Stimulated activated CD4-positive, alpha-beta T cell treated with anti-CD3 and anti-CD28 coated beads, Interleukin-2, amount 100 ng/mL, for 24 hours (primary cell): ENCODE data around the gene IDUA.
A peak's percentile ranks its signal among the peaks of the same experiment; 100 is the strongest.
"Not testable (repeated sequence)": the region's sequence is repeated elsewhere in the genome, so short reads cannot be mapped to it uniquely, and the experiment has no call there.

Source experiments
- DNase-seq, 2 donors: peaks; one replicate each; pipeline ENCODE4 v3.0.0-alpha.2; 2020

The IDUA gene

DNA sequence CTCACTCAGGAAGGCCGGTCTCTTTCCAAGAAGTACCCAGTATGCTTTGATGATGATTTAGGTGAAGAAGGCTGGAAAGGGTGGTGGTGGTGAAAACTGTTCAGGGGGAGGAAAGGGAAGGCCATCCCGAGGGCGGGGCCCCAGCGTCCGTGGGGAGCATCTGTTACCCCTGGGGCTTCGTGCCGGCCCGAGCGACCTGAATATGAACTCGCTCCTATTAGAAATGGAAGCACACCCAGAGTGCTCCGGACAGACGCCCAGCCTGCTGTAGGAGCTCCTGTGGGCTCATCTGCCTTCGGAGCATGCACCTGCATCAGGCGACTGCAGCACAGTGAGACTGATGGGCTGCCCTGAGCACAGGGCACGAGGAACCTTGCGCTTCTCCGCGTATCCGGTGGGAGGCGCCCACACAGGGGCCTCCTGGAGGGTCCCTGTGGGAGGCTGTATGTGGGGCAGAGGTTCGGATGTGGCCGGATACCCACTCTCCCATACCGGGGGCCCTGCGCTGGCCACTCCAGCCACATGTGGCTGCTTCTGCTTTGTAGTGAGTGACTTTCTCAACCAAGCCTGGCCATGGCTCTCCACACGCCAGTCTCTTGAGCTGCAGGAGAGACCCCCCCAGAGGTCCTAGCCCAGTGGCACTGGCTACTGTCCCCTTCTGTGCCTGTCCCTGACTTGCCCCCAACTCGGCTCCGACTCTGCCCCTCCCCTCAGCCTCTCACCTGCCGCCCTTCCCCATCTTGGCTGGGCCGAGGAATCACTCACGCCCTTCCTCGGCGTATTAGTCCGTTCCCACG, 61.3 kb downstream of the IDUA start:
- DNase-seq = no peak

DNA sequence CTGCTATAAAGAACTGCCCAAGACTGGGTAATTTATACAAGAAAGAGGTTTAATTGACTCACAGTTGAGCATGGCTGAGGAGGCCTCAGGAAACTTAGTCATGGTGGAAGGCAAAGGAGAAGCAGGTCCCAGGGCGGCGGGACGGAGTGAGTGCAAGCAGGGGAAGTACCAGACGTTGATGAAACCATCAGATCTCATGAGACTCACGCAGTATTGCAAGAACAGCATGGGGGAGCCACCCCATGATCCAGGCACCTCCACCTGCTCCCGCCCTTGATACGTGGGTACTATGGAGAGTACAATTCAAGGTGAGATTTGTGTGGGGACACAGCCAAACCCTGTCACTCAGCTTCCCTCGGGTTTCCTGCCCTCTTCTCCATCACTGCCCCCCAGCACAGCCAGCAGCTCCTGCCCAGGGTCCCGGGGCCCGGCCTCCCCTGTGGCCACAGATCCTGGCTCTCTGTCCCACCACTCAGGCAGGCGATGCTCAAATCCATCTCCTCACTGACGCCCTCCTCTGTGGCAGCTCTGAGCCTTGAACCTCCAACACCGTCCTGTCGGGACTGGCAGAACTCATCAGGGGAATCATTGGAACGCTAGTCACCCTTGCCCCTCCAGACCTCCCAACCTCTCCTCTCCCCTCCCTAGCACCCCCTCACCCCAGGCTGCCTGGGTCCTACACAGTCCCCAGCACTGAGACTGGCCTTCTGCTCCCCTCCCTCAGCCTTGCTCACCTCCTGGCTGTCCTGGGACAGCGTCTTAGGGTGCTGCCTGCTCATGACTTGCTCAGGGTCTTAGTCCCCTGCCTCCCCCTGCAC, 62.1 kb downstream of the IDUA start:
- peak in 1 of 2 donors; percentile 42 for DNase-seq

DNA sequence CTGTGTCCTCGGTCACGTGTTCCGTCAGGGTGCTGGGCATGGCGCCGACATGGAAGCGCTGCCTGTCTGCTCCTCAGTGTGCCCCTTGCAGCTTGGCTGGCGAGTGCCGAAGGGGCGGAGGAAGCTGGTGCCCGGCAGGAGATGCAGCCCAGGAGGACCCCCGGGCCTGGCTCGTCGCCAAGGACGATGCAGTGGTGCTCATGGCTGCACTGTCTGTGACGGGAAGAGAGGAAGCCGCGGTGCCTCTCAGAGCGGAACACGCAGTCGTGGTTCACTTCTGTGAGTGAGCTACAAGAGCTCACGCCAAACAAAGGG, 62.7 kb downstream of the IDUA start:
- DNase-seq = no peak

DNA sequence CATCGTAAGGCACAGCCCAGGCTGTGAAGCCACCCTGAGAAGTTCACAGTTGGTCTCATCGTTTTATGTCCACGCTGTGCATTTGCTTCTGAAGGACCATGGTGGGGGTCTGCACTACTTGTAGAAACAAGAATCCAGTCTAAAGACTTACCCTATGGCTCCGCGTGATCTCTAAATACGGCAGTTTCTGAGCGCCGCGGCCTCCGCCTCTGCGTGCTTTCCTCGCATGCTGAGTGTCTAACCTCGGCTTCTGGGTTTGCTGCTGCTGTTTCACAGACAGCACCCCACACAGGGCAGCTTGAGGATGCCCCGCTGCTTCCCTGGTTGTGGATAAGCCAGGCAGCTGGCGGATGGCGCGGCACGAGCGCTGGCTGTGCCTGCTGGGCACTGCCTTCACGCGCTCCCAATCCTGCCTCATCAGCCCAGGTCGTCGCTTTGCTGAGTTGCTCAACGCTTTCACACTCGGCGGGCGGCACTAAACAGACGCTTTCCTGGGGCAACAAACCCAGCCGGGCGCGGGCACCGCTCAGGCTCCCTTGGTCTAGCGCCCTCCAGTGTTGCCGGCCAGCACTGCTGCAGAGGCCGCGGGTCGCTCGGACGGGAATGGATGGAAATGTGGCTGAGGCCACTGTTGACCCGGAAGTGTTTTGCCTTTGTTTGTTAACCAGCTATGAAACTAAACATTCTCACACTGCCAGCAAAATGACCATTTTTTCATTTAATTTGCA, 63.8 kb downstream of the IDUA start:
- no peak for DNase-seq

DNA sequence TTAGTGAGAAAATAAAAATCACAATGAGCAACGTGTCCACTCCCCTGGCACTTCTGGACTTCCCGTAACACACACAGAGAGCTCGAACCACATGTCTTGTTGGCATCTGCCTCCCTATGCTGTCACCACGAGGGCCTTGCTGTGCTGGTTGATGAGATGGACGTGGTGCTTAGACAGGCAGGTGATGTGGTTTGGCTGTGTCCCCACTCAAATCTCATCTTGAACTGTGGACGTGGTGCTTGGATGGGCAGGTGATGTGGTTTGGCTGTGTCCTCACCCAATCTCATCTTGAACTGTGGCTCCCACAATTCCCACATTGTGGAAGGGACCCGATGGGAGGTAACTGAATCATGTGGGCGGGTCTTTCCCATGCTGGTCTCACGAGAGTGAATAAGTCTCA, 64.6 kb downstream of the IDUA start:
- no peak for DNase-seq

DNA sequence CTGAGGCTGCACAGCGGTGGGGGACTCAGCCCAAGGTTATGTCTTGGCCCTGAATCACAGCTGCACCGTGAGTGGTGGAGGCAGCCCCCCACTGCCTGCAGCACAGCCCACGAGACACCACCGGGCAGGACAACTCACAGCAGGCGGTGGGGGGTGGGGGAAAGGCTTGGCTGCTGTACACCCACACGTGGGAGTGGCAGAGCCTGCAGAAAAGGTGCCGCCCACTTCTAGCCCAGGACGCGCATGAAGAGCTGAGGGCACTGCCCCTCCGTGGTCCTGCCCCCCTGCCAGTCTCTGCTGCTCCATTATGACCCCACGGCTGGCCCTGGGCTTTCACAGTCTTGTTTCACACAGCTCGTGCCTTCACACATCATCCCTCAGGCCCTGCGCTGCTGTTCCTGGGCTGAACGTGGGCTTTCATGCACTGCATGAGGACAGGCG, 65.4 kb downstream of the IDUA start:
- no peak for DNase-seq

DNA sequence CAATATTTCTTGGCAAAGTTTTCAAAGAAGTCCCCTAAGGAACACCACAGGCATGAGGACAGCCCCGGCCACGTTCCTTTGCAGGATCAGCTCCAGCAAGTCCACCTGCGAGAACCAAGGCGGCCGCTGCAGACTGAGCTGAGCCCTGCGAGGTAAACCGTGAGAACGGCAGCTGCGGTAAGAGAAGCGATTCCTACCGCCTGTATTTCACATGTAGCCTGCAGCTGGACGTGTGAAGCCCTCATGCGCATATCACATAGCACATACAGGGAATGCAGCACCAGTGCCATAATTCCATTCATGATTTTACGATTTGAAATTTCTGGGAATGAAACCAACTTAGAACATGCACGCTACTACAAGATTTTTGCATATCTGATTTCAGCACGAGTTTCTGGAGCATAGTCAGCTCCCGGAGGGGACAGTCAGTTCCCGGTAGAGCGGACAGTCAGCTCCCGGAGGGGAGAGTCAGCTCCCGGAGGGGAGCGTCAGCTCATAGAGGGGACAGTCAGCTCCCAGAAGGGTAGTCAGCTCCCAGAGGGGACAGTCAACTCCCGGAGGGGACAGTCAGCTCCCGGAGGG, 66.3 kb downstream of the IDUA start:
- DNase-seq = no peak

DNA sequence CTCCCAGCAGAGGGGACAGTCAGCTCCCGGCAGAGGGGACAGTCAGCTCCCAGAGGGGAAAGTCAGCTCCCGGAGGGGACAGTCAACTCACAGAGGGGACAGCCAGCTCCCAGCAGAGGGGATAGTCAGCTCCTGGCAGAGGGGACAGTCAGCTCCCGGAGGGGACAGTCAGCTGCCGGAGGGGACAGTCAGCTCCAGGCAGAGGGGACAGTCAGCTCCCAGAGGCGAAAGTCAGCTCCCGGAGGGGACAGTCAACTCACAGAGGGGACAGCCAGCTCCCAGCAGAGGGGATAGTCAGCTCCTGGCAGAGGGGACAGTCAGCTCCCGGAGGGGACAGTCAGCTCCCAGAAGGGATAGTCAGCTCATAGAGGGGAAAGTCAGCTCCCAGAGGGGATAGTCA, 67.0 kb downstream of the IDUA start:
- DNase-seq = not testable (repeated sequence)
